IPS-18a (cell line): ENCODE data around the gene MTHFR.

Experiments used
- H3K27ac ChIP-seq: one replicate; pipeline ENCODE4 v1.5.1; 2013; ENCODE audit warnings: low read length
- H3K27me3 ChIP-seq: one replicate; pipeline ENCODE4 v1.6.1; 2013; ENCODE audit warnings: mild to moderate bottlenecking, low read length; ENCODE audit not compliant: control insufficient read depth, insufficient read depth
- H3K36me3 ChIP-seq: one replicate; pipeline ENCODE4 v1.6.1; 2013; ENCODE audit warnings: low read depth, low read length; ENCODE audit not compliant: control insufficient read depth
- H3K4me1 ChIP-seq: one replicate; pipeline ENCODE4 v1.6.1; 2013; ENCODE audit warnings: low read depth, low read length; ENCODE audit not compliant: control insufficient read depth
- H3K4me3 ChIP-seq: one replicate; pipeline ENCODE4 v1.5.1; 2013; ENCODE audit warnings: low read length
- H3K9ac ChIP-seq: one replicate; pipeline ENCODE4 v1.6.1; 2013; ENCODE audit warnings: mild to moderate bottlenecking, low read length, moderate library complexity
- H3K9me3 ChIP-seq: one replicate; pipeline ENCODE4 v1.6.1; 2013; ENCODE audit warnings: low read depth, low read length; ENCODE audit not compliant: control insufficient read depth

The MTHFR gene

GRCh38 chr1:11802616-11802972 is 3.2 kb downstream of the MTHFR start:
- Histone ChIP-seq H3K27me3 (no peaks in the 10 kb centered on the region), H3K4me1 (peaks cover 29% of the 10 kb centered on the region), H3K9ac (no peak overlapping the region), H3K27ac (no peak overlapping the region), H3K9me3 (no peaks in the 10 kb centered on the region), H3K4me3 (peak overlapping the region; percentile 58), H3K36me3 (peaks cover 14% of the 10 kb centered on the region)

GRCh38 chr1:11800756-11801433 is 4.9 kb downstream of the MTHFR start:
- Histone ChIP-seq H3K4me1 (peaks cover 24% of the 10 kb centered on the region), H3K27me3 (no peaks in the 10 kb centered on the region), H3K4me3 (no peak overlapping the region), H3K9ac (no peak overlapping the region), H3K36me3 (peaks cover 22% of the 10 kb centered on the region), H3K27ac (no peak overlapping the region), H3K9me3 (no peaks in the 10 kb centered on the region)

- peaks cover 28% of the 10 kb centered on the region for H3K36me3 ChIP-seq
- H3K27ac ChIP-seq: no peak overlapping the region
- no peaks in the 10 kb centered on the region for H3K9me3 ChIP-seq
- no peak overlapping the region for H3K9ac ChIP-seq
- peaks cover 24% of the 10 kb centered on the region for H3K4me1 ChIP-seq
- no peaks in the 10 kb centered on the region for H3K27me3 ChIP-seq
- H3K4me3 ChIP-seq: no peak overlapping the region
These were observed 5.4 kb downstream of the MTHFR start for GRCh38 chr1:11800391-11800755.

GRCh38 chr1:11799896-11800295 is 5.9 kb downstream of the MTHFR start:
- no peak overlapping the region for H3K27ac ChIP-seq
- no peak overlapping the region for H3K9ac ChIP-seq
- peaks cover 32% of the 10 kb centered on the region for H3K36me3 ChIP-seq
- peaks cover 22% of the 10 kb centered on the region for H3K4me1 ChIP-seq
- H3K9me3 ChIP-seq: no peaks in the 10 kb centered on the region
- H3K4me3 ChIP-seq: no peak overlapping the region
- H3K27me3 ChIP-seq: no peaks in the 10 kb centered on the region

GRCh38 chr1:11799099-11799498 is 6.7 kb downstream of the MTHFR start:
- Histone ChIP-seq H3K9ac (no peak overlapping the region), H3K27me3 (no peaks in the 10 kb centered on the region), H3K9me3 (no peaks in the 10 kb centered on the region), H3K36me3 (peaks cover 34% of the 10 kb centered on the region), H3K4me1 (peaks cover 15% of the 10 kb centered on the region), H3K27ac (no peak overlapping the region), H3K4me3 (no peak overlapping the region)

GRCh38 chr1:11797525-11798216 is 8.1 kb downstream of the MTHFR start:
- Histone ChIP-seq H3K4me3 (no peak overlapping the region), H3K9ac (no peak overlapping the region), H3K27ac (no peak overlapping the region), H3K36me3 (peaks cover 34% of the 10 kb centered on the region), H3K4me1 (peaks cover 3% of the 10 kb centered on the region), H3K9me3 (no peaks in the 10 kb centered on the region), H3K27me3 (no peaks in the 10 kb centered on the region)

- no peaks in the 10 kb centered on the region for H3K4me1 ChIP-seq
- H3K27me3 ChIP-seq: no peaks in the 10 kb centered on the region
- H3K36me3 ChIP-seq: peaks cover 33% of the 10 kb centered on the region
- H3K9me3 ChIP-seq: no peaks in the 10 kb centered on the region
- H3K27ac ChIP-seq: no peak overlapping the region
- no peak overlapping the region for H3K9ac ChIP-seq
- H3K4me3 ChIP-seq: no peak overlapping the region
These were observed 9.5 kb downstream of the MTHFR start for GRCh38 chr1:11796036-11796828.

- peaks cover 32% of the 10 kb centered on the region for H3K36me3 ChIP-seq
These were observed 10.4 kb downstream of the MTHFR start for GRCh38 chr1:11795238-11795890.

GRCh38 chr1:11794446-11795237 is 11.1 kb downstream of the MTHFR start:
- H3K9ac ChIP-seq: no peak overlapping the region
- H3K9me3 ChIP-seq: no peaks in the 10 kb centered on the region
- H3K27ac ChIP-seq: no peak overlapping the region
- peaks cover 31% of the 10 kb centered on the region for H3K36me3 ChIP-seq
- H3K4me1 ChIP-seq: no peaks in the 10 kb centered on the region
- H3K27me3 ChIP-seq: no peaks in the 10 kb centered on the region
- H3K4me3 ChIP-seq: no peak overlapping the region

More at GRCh38 chr1:11795238-11795890, 10.4 kb downstream of the MTHFR start:
- H3K27ac ChIP-seq: no peak overlapping the region
- H3K9me3 ChIP-seq: no peaks in the 10 kb centered on the region
- no peaks in the 10 kb centered on the region for H3K4me1 ChIP-seq
- H3K4me3 ChIP-seq: no peak overlapping the region
- no peaks in the 10 kb centered on the region for H3K27me3 ChIP-seq
- H3K9ac ChIP-seq: no peak overlapping the region

- H3K27ac ChIP-seq: no peak overlapping the region
- no peak overlapping the region for H3K4me3 ChIP-seq
- H3K36me3 ChIP-seq: peaks cover 31% of the 10 kb centered on the region
- H3K4me1 ChIP-seq: no peaks in the 10 kb centered on the region
- H3K9ac ChIP-seq: no peak overlapping the region
- H3K9me3 ChIP-seq: no peaks in the 10 kb centered on the region
- H3K27me3 ChIP-seq: no peaks in the 10 kb centered on the region
These were observed 11.9 kb downstream of the MTHFR start for GRCh38 chr1:11793819-11794218.

GRCh38 chr1:11792106-11792505 is 13.7 kb downstream of the MTHFR start:
- no peak overlapping the region for H3K9ac ChIP-seq
- no peaks in the 10 kb centered on the region for H3K27me3 ChIP-seq
- H3K4me3 ChIP-seq: no peak overlapping the region
- no peaks in the 10 kb centered on the region for H3K9me3 ChIP-seq
- peaks cover 31% of the 10 kb centered on the region for H3K36me3 ChIP-seq
- peaks cover 8% of the 10 kb centered on the region for H3K4me1 ChIP-seq
- H3K27ac ChIP-seq: no peak overlapping the region
